ENCODE results near the gene PIM3.

Gene PIM3

DNA sequence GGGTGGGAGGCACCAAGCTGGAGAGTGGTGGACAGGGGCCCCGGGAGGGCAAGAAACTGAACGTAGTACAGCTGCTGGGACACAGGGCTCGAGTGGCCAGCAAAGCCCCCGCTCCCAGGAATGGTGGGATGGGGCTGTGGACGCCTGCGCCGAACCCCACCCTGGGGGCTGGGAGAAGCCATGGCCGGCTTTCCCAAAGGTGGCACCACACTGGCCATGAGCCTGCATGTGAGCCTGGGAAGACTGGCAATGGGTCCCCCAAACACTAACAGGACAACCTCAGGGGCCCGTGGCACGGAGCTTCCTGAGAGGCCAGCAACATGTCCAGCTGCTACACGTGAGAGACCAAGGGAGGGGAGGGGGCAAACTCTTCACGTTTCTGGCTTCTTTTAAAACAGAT is 46.3 kb upstream of the PIM3 start:
- Histone ChIP-seq H2BK12ac (ENCODE audit: low read length in 2 of 2) (no peak overlapping the region), H3K23ac (ENCODE audit: low read length in 2 of 2) (peak overlapping the region in 1 of 2 experiments; percentile 11), H3K4me1 (ENCODE audit: control insufficient read depth, insufficient read depth, low read depth, low read length) (peaks cover 9% of the 10 kb centered on the region), H3K9me3 (ENCODE audit: control insufficient read depth, low read length) (no peaks in the 10 kb centered on the region), H3K27ac (ENCODE audit: low read length, poor library complexity, severe bottlenecking) (no peak overlapping the region), H4K8ac (ENCODE audit: low read length) (no peak overlapping the region), H3K18ac (ENCODE audit: low read depth in 1 of 2, low read length in 2 of 2) (no peak overlapping the region), H3K14ac (ENCODE audit: low read length in 2 of 2) (no peak overlapping the region), H2BK15ac (ENCODE audit: low read depth, poor library complexity, severe bottlenecking) (no peak overlapping the region), H4K91ac (ENCODE audit: low read length) (no peak overlapping the region), H3K79me1 (replicated peaks; ENCODE audit: low read length, poor library complexity, severe bottlenecking) (peaks cover 35% of the 10 kb centered on the region), H3K9ac (ENCODE audit: low read length) (no peak overlapping the region), H2BK5ac (ENCODE audit: low read depth, low read length, poor library complexity, severe bottlenecking) (no peak overlapping the region), H2AFZ (ENCODE audit: low read depth, low read length) (no peak overlapping the region), H2AK5ac (ENCODE audit: low read length, severe bottlenecking) (no peak overlapping the region), H3K4me2 (ENCODE audit: low read length, poor library complexity, severe bottlenecking) (no peak overlapping the region), H3K4me3 (ENCODE audit: insufficient read depth in 1 of 2, low read depth in 1 of 2, low read length in 2 of 2) (no peak overlapping the region), H3K4ac (ENCODE audit: low read depth in 1 of 2, low read length in 2 of 2) (no peak overlapping the region), H2BK120ac (ENCODE audit: low read depth, low read length) (no peak overlapping the region), H3K27me3 (ENCODE audit: control insufficient read depth in 1 of 2, insufficient read depth in 1 of 2, low read length in 2 of 2) (no peaks in the 10 kb centered on the region), H3K36me3 (ENCODE audit: control insufficient read depth in 1 of 2, insufficient read depth in 2 of 2, low read depth in 1 of 2, low read length in 2 of 2) (peaks cover 20 to 43% of the 10 kb centered on the region in 2 experiments)
- WGBS, result 96% methylated on average over 12 of the region's 12 CpGs
- DNase-seq, result no peak

DNA sequence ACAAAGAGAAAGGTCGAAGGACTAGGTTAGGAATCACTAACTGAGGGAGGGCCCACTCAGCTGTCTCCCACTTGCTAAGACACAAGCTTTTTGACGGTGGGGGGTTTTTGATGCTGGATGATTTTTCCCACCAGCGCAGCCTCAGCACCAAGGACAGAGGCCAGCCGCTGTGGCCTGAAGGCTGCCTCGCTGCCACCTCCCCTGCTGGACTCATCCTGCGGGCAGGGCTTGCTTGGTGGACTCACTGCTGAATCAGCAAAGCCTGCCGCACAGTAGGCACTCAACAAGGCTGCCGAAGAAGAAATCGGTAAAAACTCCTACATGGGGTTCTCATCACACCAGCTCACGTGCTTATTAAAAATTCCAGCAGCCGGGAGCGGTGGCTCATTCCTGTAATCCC is 45.0 kb upstream of the PIM3 start:
- Histone ChIP-seq H4K91ac (ENCODE audit: low read length) (no peak overlapping the region), H2AFZ (ENCODE audit: low read depth, low read length) (no peak overlapping the region)
- 85% methylated on average over 12 of the region's 12 CpGs for WGBS

GRCh38 chr22:49916831-49917230 is 43.7 kb upstream of the PIM3 start:
- Histone ChIP-seq H3K79me1 (replicated peaks; ENCODE audit: low read length, poor library complexity, severe bottlenecking) (peaks cover 38% of the 10 kb centered on the region), H3K9me3 (ENCODE audit: control insufficient read depth, low read length) (no peaks in the 10 kb centered on the region), H3K4me3 (ENCODE audit: insufficient read depth in 1 of 2, low read depth in 1 of 2, low read length in 2 of 2) (no peak overlapping the region), H3K4me2 (ENCODE audit: low read length, poor library complexity, severe bottlenecking) (no peak overlapping the region), H2BK12ac (ENCODE audit: low read length in 2 of 2) (no peak overlapping the region), H2BK120ac (ENCODE audit: low read depth, low read length) (no peak overlapping the region), H3K27me3 (ENCODE audit: control insufficient read depth in 1 of 2, insufficient read depth in 1 of 2, low read length in 2 of 2) (no peaks in the 10 kb centered on the region), H2BK5ac (ENCODE audit: low read depth, low read length, poor library complexity, severe bottlenecking) (no peak overlapping the region), H3K27ac (ENCODE audit: low read length, poor library complexity, severe bottlenecking) (no peak overlapping the region), H2AFZ (ENCODE audit: low read depth, low read length) (no peak overlapping the region), H3K14ac (ENCODE audit: low read length in 2 of 2) (no peak overlapping the region), H3K4me1 (ENCODE audit: control insufficient read depth, insufficient read depth, low read depth, low read length) (peaks cover 15% of the 10 kb centered on the region), H4K91ac (ENCODE audit: low read length) (no peak overlapping the region), H3K36me3 (ENCODE audit: control insufficient read depth in 1 of 2, insufficient read depth in 2 of 2, low read depth in 1 of 2, low read length in 2 of 2) (peaks cover 36 to 43% of the 10 kb centered on the region in 2 experiments), H4K8ac (ENCODE audit: low read length) (no peak overlapping the region), H3K18ac (ENCODE audit: low read depth in 1 of 2, low read length in 2 of 2) (no peak overlapping the region), H2AK5ac (ENCODE audit: low read length, severe bottlenecking) (no peak overlapping the region), H3K9ac (ENCODE audit: low read length) (no peak overlapping the region), H3K4ac (ENCODE audit: low read depth in 1 of 2, low read length in 2 of 2) (no peak overlapping the region), H3K23ac (ENCODE audit: low read length in 2 of 2) (no peak overlapping the region), H2BK15ac (ENCODE audit: low read depth, poor library complexity, severe bottlenecking) (no peak overlapping the region)
- WGBS, result 96% methylated on average over 11 of the region's 11 CpGs
- no peak for DNase-seq

More for the DNA sequence above, 45.0 kb upstream of the PIM3 start:
- Histone ChIP-seq H3K9me3 (ENCODE audit: control insufficient read depth, low read length) (no peaks in the 10 kb centered on the region), H3K4me1 (ENCODE audit: control insufficient read depth, insufficient read depth, low read depth, low read length) (peaks cover 12% of the 10 kb centered on the region), H3K14ac (ENCODE audit: low read length in 2 of 2) (no peak overlapping the region), H2BK120ac (ENCODE audit: low read depth, low read length) (no peak overlapping the region), H3K23ac (ENCODE audit: low read length in 2 of 2) (no peak overlapping the region), H3K27me3 (ENCODE audit: control insufficient read depth in 1 of 2, insufficient read depth in 1 of 2, low read length in 2 of 2) (no peaks in the 10 kb centered on the region), H2BK12ac (ENCODE audit: low read length in 2 of 2) (no peak overlapping the region), H2BK5ac (ENCODE audit: low read depth, low read length, poor library complexity, severe bottlenecking) (no peak overlapping the region), H2BK15ac (ENCODE audit: low read depth, poor library complexity, severe bottlenecking) (no peak overlapping the region), H3K79me1 (replicated peaks; ENCODE audit: low read length, poor library complexity, severe bottlenecking) (peaks cover 38% of the 10 kb centered on the region), H3K18ac (ENCODE audit: low read depth in 1 of 2, low read length in 2 of 2) (no peak overlapping the region), H3K27ac (ENCODE audit: low read length, poor library complexity, severe bottlenecking) (no peak overlapping the region), H3K4me3 (ENCODE audit: insufficient read depth in 1 of 2, low read depth in 1 of 2, low read length in 2 of 2) (no peak overlapping the region), H3K36me3 (ENCODE audit: control insufficient read depth in 1 of 2, insufficient read depth in 2 of 2, low read depth in 1 of 2, low read length in 2 of 2) (peaks cover 24 to 38% of the 10 kb centered on the region in 2 experiments), H3K9ac (ENCODE audit: low read length) (no peak overlapping the region), H4K8ac (ENCODE audit: low read length) (no peak overlapping the region), H3K4ac (ENCODE audit: low read depth in 1 of 2, low read length in 2 of 2) (no peak overlapping the region), H3K4me2 (ENCODE audit: low read length, poor library complexity, severe bottlenecking) (no peak overlapping the region), H2AK5ac (ENCODE audit: low read length, severe bottlenecking) (no peak overlapping the region)
- DNase-seq, result no peak

- Histone ChIP-seq H3K4me2 (ENCODE audit: low read length, poor library complexity, severe bottlenecking) (peak within 1 kb of the TSS; percentile 99), H2AFZ (ENCODE audit: low read depth, low read length) (peak within 1 kb of the TSS; percentile 88), H3K4me3 (ENCODE audit: insufficient read depth in 1 of 2, low read depth in 1 of 2, low read length in 2 of 2) (peak within 1 kb of the TSS; percentile 83 to 85), H2BK15ac (ENCODE audit: low read depth, poor library complexity, severe bottlenecking) (no peak within 1 kb of the TSS), H3K36me3 (ENCODE audit: control insufficient read depth in 1 of 2, insufficient read depth in 2 of 2, low read depth in 1 of 2, low read length in 2 of 2) (peaks cover 27 to 38% of the 10 kb centered on the region in 2 experiments), H3K4ac (ENCODE audit: low read depth in 1 of 2, low read length in 2 of 2) (peak within 1 kb of the TSS; percentile 77 to 89), H2BK12ac (ENCODE audit: low read length in 2 of 2) (peak within 1 kb of the TSS; percentile 11 to 25), H3K9me3 (ENCODE audit: control insufficient read depth, low read length) (no peaks in the 10 kb centered on the region), H3K18ac (ENCODE audit: low read depth in 1 of 2, low read length in 2 of 2) (peak within 1 kb of the TSS; percentile 86 to 95), H4K8ac (ENCODE audit: low read length) (peak within 1 kb of the TSS; percentile 84), H3K27me3 (ENCODE audit: control insufficient read depth in 1 of 2, insufficient read depth in 1 of 2, low read length in 2 of 2) (no peaks in the 10 kb centered on the region), H3K4me1 (ENCODE audit: control insufficient read depth, insufficient read depth, low read depth, low read length) (peaks cover 19% of the 10 kb centered on the region), H4K91ac (ENCODE audit: low read length) (peak within 1 kb of the TSS; percentile 89), H3K23ac (ENCODE audit: low read length in 2 of 2) (peak within 1 kb of the TSS; percentile 82 to 85), H2BK5ac (ENCODE audit: low read depth, low read length, poor library complexity, severe bottlenecking) (peak within 1 kb of the TSS; percentile 94), H3K27ac (ENCODE audit: low read length, poor library complexity, severe bottlenecking) (peak within 1 kb of the TSS; percentile 76), H3K79me1 (replicated peaks; ENCODE audit: low read length, poor library complexity, severe bottlenecking) (peaks cover 35% of the 10 kb centered on the region), H3K14ac (ENCODE audit: low read length in 2 of 2) (peak within 1 kb of the TSS in 1 of 2 experiments; percentile 97), H3K9ac (ENCODE audit: low read length) (peak within 1 kb of the TSS; percentile 94), H2AK5ac (ENCODE audit: low read length, severe bottlenecking) (no peak within 1 kb of the TSS), H2BK120ac (ENCODE audit: low read depth, low read length) (peak within 1 kb of the TSS; percentile 58)
- WGBS, result under 1% methylated on average over 68 of the region's 103 CpGs
- DNase-seq, result peak; percentile 96
Observed at GRCh38 chr22:49917974-49918910, 42.3 kb upstream of the PIM3 start, which contains the start of the genes ALG12 and CRELD2. ALG12 (minus strand) TSS chr22:49918438; CDS start chr22:49913765, 4,673 bp downstream. CRELD2 (plus strand) TSS chr22:49918634; CDS start chr22:49918770, 136 bp downstream.

All from mesenchymal stem cell (in vitro differentiated cells and primary cell).